Measurements from ENCODE around the gene CPA3.

CPA3 gene

DNA sequence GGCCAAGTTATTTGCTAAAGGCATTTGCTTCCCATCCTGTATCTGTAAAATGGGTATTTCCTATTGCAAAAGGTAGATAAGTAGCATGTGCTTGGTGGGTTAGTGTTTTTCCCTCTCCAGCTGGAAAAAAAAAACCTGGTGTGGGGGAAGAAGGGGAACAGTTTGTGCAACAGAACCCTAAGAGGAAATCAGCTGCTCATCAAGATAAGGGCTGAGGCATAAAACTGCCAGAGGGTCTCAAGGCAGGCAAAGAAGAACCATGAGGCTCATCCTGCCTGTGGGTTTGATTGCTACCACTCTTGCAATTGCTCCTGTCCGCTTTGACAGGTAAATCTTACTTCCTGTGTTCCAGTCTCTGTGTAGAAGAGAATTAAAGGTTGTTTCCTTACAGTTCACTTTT, at the start of gene CPA3:
TSS of gene CPA3 (plus strand) at position 248 of the 400 bp plus-strand sequence. CDS start at position 260, 12 bp downstream.
- DNase-seq: no peak

DNA sequence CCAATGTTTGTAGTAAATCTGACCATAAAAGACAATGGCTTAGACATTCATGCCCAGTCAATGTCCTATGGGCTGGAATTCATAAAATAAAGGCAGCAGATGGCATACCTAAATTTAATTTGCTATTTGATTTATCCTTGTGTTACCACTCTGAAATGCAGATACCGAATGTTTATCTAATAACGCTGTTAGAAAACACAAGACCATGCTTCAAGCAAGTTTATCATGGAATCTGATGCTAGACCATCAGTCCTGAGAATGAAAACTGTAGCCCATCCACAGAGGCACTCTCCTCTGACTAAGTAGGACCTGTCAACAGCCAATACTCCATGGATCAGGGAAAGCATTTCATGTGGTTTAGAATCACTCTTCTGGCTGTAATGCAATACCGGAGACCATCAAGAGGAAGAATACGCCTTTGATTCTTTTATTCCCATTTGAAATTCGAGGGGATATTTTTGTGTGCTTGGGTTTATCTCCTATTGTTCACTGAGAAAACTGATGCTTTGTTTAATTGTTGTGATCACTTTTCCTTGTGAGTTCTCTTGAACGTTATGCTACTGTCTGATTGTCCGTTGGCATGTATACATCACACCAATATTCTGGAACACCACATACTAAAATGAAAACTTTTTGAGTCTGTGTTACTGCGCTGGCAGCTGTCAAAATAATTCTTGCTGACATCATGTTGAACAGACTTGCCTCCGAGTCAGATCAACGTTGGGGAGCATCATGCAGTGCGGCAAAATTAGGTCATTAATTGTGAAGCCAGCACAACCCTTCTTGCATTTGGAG, 49.6 kb upstream of the CPA3 start:
- DNase-seq: no peak

GRCh38 chr3:148816427-148816826, 48.7 kb upstream of the CPA3 start:
- DNase-seq: no peak

DNA sequence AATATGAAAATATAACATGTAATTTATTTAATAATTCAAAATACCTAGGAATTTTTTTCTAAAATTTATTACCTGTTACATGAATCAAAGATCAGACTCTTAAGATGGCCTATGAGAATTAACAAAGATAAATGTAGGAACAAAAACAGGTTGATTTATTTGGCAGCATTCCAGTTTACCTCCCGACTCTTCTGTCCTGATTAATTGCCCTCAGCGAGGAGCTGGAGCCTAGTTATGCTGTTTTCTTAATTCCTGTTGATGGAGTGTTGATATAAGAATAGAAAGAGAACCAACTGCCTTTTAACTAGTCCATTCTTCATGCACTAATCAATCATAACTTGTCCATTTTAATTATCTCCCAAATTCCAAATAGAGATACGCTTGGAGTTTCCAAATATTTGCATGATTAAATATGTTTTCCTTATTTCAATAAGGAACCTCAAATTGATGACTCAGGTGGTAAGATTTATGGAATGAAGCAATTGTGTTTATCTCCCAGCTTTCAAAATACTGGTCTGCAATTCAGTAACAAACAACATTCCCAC, 48.0 kb upstream of the CPA3 start:
- DNase-seq: no peak

DNA sequence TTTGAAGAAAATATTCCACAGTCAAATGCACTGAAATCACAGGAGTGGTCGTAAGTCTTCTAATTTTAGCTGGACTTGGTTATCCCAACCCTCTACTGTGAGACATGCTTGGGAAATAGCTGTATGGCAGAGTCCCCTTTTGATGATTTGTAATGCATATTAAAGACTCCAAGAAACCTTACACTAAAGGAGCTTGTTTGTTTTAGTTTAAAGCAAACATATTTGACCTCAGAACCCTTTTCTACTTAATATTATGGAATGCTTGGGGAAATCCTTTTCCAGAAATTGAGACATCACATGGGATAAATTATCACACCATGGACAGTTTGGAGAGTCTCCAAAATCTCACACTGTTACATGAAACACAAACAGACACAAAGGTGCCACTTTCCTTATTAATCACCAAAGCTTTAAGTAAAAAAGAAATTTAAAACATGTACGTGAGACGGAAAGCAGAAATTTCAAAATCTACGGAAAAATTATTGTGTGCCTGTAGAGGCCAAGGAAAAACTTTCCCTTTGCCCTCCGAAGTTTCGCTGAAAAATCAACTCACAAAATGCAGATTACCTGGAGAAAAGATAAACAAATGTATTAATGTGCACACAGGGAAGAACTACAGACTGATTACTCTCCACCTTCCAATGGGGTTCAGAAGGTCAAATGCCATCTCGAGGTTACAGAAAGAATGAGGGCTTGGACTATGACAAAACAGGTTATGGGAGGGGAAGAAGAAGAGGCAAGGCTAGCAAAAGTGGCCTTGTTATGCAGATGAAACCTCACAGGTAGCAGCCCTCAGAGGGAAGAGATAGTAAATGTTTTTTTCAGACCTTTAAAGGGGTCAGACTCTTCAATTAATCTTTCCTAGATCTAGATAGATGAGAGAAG, 44.5 kb upstream of the CPA3 start:
- DNase-seq: no peak

- DNase-seq: no peak
These were observed 42.1 kb upstream of the CPA3 start for GRCh38 chr3:148823026-148823425.

GRCh38 chr3:148825476-148825875, 39.6 kb upstream of the CPA3 start:
- DNase-seq: no peak

- no peak for DNase-seq
These were observed 37.5 kb upstream of the CPA3 start, which contains the start of gene CPB1 for GRCh38 chr3:148827585-148827984. TSS of gene CPB1 (plus strand) at chr3:148827811. CDS start at chr3:148827824, 13 bp downstream.

- DNase-seq: no peak
These were observed 36.9 kb upstream of the CPA3 start for GRCh38 chr3:148828136-148828690.

DNA sequence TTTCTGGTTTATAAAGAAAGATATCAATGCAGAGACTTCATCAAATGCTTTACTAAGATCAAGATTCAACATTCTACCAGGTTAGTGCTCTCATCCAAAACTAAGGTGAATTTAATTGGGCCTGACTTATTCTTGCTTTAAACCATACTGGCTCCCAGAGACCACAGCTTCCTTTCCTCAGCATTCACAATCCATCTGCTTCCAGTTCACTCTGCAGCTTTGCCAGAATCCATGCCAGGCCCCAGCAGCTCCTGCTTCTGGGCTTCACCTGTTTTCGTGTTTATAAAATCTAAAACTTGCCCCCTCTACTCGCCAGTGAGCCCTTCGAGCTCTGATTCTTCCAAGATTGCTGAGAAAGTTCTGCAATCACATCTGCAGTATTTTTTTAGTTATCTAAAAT, 35.2 kb upstream of the CPA3 start:
- no peak for DNase-seq

GRCh38 chr3:148833223-148833622, 31.9 kb upstream of the CPA3 start:
- no peak for DNase-seq

DNA sequence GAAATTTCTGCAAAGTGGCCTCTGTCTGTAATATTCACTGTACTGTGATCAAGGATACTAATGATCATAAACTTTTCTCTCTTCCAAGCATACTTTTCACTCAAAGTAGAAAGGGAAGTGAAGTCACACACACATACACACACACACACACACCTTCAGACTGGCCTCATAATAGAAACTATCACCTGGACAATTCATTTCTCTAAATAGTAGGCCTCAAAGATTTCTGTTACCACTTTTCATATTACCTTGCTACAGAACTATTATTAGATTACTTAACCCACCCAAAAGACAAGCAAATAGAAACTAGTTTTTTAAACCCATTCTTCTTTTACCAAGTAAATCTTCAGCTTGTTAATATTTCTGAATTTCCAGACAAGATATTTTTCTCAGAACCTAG, 25.3 kb upstream of the CPA3 start:
- no peak for DNase-seq

- DNase-seq: no peak
These were observed 24.6 kb upstream of the CPA3 start for GRCh38 chr3:148840451-148840850.

- no peak for DNase-seq
These were observed 19.2 kb upstream of the CPA3 start for GRCh38 chr3:148845756-148846395.

DNA sequence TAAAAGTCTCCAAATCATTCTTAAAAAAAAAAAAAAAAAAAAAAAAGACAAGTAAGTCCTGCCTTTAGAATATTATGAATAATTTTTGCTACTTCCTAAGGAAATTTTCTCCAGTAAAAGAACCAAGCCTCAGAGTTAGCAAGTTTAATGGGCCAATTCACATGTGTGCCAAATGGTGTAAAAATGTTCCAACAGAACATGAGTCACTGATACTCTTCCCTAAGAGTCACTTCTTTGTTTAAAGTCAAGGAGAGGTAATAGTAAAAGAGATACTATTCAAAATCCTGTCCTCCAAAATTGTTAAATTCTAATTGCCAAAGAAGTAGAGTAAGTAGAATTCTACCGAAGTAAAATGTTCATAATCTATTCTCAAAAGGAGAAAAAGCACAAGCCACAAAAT, 17.7 kb upstream of the CPA3 start:
- DNase-seq: no peak

GRCh38 chr3:148848410-148848809, 16.7 kb upstream of the CPA3 start:
- DNase-seq: no peak

- DNase-seq: no peak
These were observed 12.7 kb upstream of the CPA3 start for GRCh38 chr3:148852271-148852992.

DNA sequence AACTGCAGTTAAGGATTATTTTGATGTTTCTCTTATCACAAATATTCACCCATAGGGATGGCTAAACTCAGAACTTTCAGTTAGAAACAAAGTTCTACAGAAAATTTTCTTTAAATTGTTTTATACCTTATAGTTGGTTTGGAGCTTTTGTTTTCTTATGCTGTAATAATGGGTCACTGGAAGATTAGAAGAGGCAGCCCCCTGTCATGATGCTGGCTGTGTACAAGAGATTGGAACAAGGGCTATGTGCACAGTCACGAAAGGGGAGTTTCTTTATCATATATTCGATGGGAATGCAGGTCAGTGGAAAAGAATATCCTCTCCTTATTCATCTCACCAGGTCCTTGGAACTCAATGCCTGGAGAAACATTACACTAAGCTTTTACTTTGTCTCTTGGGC, 12.0 kb upstream of the CPA3 start:
- no peak for DNase-seq

DNA sequence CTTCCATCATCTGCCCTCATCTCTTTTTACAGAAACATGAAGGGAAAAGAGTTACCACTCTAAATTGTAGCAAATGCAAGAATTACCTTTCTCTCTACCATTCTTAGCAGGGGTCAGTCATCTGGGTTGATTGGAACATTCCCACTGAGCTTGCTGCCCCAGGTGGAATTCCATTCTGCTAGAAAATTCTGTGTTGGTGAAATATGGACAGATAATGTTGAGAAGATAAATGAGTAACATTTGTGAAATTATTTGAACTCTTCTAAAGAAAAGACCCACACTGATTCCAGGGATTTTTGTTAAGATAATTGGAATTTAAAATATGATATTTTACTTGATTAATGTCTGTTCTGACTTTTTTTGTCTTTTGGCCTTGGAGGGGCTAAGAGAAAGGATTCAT, 11.0 kb upstream of the CPA3 start:
- DNase-seq: no peak

- DNase-seq: no peak
These were observed 8.7 kb upstream of the CPA3 start for GRCh38 chr3:148856384-148856783.

DNA sequence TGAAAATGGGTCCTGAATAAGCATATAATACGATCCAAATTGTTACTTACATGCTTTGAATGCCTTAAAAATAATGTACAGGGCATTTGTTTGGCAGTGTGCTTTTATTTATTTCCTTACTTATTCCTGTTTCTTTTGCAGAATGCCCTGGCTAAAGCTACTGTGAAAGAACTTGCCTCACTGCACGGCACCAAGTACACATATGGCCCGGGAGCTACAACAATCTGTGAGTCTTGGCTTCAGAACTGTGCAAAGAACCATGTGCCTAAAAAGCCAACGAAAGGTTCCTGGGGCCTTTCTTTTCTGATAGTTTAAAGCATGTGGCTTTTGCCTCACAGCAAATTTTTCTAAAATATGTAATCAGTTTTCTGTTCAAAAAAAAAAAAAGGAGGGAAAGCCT, 7.8 kb upstream of the CPA3 start:
- no peak for DNase-seq

DNA sequence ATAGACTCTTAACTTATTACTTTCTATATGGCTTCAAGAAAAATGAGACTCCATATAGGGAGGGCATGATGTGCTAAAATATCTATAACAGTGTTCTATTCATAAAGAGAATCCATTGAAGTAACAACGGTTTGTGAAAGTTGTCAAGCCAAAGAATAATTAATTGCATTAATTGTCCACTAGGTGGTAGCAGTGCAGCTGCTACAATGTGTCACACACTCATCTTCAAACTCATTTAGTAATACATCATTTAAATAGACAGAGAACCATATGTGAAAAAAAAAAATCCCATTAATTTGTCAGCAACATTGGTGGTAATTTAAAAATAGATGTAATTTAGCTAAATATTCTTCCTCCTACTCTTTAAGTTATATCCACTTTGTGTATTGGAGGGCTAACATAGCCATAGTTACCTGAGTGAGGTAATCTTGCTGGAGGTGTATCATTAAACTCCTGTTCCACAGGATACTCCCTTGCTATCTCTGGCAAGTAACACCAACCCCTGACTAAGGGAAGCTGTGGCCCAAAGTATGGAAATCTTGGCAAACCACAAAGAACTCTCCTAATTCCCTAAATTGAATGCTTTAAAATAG, 3.7 kb upstream of the CPA3 start:
- no peak for DNase-seq

Data from activated CD4-positive, alpha-beta T cell treated with anti-CD3 and anti-CD28 coated beads, Interleukin-2, amount 50 U/mL, for 1 hour (primary cell).